GM12878 (cell line): Measurements from ENCODE around the gene CNR2.

Experiments used
- IKZF1 ChIP-seq: fragments of 450-650 bp; conservative IDR thresholded peaks from 2 replicates; pipeline ENCODE4 v1.6.1; 2017; ENCODE audit warnings: antibody characterized with exemption, mild to moderate bottlenecking
- NR2F1 ChIP-seq: fragments of 450-650 bp; conservative IDR thresholded peaks from 2 replicates; pipeline ENCODE4 v1.6.1; 2017; ENCODE audit warnings: mild to moderate bottlenecking
- YY1 ChIP-seq: IDR thresholded peaks from 2 replicates; pipeline ENCODE4 v1.6.1; 2011; ENCODE audit warnings: low read depth, mild to moderate bottlenecking, low read length
- ZNF24 ChIP-seq: fragments of 450-650 bp; IDR thresholded peaks from 2 replicates; pipeline ENCODE4 v1.6.1; 2017; ENCODE audit warnings: antibody characterized with exemption, mild to moderate bottlenecking
- TF ChIP-seq, protein P1 (sequence below): IDR thresholded peaks from 2 replicates; pipeline ENCODE4 v1.6.1; 2011; ENCODE audit warnings: low read depth, mild to moderate bottlenecking, low read length, moderate library complexity, borderline replicate concordance; ENCODE audit errors: extremely low read depth
- TF ChIP-seq, protein P2 (sequence below): IDR thresholded peaks from 2 replicates; pipeline ENCODE4 v1.6.1; 2011; ENCODE audit warnings: mild to moderate bottlenecking, low read depth, low read length, moderate library complexity; ENCODE audit not compliant: insufficient replicate concordance
- TF ChIP-seq, protein P3 (sequence below), 3 experiments: IDR thresholded peaks in 2 of 3; conservative IDR thresholded peaks in 1 of 3; 2 replicates each; pipeline ENCODE4 v1.5.1; 2011; ENCODE audit warnings: low read depth in 3 of 3, low read length in 3 of 3, mild to moderate bottlenecking in 3 of 3, control low read depth in 2 of 3, moderate library complexity in 2 of 3, inconsistent platforms in 1 of 3, mixed read lengths in 1 of 3; ENCODE audit not compliant: control insufficient read depth in 2 of 3, insufficient read depth in 1 of 3; ENCODE audit errors: extremely low read depth in 1 of 3
- TF ChIP-seq, protein P4 (sequence below): IDR thresholded peaks from 2 replicates; pipeline ENCODE4 v1.6.1; 2012; ENCODE audit warnings: low read depth, low read length, improper control_type of control experiment
- TF ChIP-seq, protein P5 (sequence below): fragments of 450-650 bp; IDR thresholded peaks from 2 replicates; pipeline ENCODE4 v1.6.1; 2016; ENCODE audit warnings: mild to moderate bottlenecking, moderate library complexity, borderline replicate concordance

DNA sequence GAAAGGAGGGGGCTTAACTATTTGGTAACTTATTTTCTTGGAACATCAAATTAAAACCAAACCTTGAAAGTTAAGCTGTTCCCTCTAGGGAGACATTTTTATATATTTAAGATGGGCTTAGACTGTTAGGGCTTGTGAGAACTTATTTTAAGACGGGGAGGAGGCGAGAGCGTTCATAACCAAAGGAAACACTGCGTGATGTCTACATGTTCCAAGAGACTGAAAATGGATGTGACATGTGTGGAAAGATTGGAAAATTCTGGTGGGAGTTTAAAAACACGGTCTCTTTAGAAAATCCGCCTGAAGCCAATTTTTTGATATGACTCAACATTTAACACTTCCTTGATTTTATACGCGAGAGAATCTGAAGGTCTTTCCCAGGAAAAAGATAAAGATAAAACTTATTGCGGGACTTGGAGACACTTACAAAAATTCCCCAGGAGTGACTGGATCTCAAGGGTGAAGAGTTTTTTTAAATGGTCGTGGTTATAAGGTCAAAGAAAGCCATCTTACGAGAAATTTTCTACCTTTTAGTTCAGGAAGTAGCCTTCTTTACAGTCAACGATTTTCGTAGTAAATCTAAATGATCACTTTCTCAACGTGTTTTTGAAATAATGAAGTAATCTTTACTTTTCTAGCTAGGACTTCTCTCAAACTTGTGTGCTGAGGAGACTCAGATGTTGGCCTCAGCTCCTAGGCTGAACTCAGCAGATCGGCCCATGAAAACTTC lies 47.3 kb upstream of the CNR2 start:
- TF ChIP-seq YY1 (no peak), NR2F1 (no peak), IKZF1 (0 out of 2 replicates have a peak, but pooled peaks have one; percentile 7), ZNF24 (no peak)
- TF ChIP-seq, protein P1, sequence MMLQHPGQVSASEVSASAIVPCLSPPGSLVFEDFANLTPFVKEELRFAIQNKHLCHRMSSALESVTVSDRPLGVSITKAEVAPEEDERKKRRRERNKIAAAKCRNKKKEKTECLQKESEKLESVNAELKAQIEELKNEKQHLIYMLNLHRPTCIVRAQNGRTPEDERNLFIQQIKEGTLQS: no peak
- TF ChIP-seq, protein P2, sequence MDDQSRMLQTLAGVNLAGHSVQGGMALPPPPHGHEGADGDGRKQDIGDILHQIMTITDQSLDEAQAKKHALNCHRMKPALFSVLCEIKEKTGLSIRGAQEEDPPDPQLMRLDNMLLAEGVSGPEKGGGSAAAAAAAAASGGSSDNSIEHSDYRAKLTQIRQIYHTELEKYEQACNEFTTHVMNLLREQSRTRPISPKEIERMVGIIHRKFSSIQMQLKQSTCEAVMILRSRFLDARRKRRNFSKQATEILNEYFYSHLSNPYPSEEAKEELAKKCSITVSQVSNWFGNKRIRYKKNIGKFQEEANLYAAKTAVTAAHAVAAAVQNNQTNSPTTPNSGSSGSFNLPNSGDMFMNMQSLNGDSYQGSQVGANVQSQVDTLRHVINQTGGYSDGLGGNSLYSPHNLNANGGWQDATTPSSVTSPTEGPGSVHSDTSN: no peak
- TF ChIP-seq, protein P3, sequence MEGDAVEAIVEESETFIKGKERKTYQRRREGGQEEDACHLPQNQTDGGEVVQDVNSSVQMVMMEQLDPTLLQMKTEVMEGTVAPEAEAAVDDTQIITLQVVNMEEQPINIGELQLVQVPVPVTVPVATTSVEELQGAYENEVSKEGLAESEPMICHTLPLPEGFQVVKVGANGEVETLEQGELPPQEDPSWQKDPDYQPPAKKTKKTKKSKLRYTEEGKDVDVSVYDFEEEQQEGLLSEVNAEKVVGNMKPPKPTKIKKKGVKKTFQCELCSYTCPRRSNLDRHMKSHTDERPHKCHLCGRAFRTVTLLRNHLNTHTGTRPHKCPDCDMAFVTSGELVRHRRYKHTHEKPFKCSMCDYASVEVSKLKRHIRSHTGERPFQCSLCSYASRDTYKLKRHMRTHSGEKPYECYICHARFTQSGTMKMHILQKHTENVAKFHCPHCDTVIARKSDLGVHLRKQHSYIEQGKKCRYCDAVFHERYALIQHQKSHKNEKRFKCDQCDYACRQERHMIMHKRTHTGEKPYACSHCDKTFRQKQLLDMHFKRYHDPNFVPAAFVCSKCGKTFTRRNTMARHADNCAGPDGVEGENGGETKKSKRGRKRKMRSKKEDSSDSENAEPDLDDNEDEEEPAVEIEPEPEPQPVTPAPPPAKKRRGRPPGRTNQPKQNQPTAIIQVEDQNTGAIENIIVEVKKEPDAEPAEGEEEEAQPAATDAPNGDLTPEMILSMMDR (IDR thresholded peaks at IDR 0.05 in 2 of 3, conservative IDR thresholded peaks at IDR 0.05 in 1 of 3; ENCODE audit: control insufficient read depth in 2 of 3, extremely low read depth in 1 of 3, insufficient read depth in 1 of 3, low read depth in 3 of 3, low read length in 3 of 3): no peak
- TF ChIP-seq, protein P4, sequence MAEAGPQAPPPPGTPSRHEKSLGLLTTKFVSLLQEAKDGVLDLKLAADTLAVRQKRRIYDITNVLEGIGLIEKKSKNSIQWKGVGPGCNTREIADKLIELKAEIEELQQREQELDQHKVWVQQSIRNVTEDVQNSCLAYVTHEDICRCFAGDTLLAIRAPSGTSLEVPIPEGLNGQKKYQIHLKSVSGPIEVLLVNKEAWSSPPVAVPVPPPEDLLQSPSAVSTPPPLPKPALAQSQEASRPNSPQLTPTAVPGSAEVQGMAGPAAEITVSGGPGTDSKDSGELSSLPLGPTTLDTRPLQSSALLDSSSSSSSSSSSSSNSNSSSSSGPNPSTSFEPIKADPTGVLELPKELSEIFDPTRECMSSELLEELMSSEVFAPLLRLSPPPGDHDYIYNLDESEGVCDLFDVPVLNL: no peak
- TF ChIP-seq, protein P5, sequence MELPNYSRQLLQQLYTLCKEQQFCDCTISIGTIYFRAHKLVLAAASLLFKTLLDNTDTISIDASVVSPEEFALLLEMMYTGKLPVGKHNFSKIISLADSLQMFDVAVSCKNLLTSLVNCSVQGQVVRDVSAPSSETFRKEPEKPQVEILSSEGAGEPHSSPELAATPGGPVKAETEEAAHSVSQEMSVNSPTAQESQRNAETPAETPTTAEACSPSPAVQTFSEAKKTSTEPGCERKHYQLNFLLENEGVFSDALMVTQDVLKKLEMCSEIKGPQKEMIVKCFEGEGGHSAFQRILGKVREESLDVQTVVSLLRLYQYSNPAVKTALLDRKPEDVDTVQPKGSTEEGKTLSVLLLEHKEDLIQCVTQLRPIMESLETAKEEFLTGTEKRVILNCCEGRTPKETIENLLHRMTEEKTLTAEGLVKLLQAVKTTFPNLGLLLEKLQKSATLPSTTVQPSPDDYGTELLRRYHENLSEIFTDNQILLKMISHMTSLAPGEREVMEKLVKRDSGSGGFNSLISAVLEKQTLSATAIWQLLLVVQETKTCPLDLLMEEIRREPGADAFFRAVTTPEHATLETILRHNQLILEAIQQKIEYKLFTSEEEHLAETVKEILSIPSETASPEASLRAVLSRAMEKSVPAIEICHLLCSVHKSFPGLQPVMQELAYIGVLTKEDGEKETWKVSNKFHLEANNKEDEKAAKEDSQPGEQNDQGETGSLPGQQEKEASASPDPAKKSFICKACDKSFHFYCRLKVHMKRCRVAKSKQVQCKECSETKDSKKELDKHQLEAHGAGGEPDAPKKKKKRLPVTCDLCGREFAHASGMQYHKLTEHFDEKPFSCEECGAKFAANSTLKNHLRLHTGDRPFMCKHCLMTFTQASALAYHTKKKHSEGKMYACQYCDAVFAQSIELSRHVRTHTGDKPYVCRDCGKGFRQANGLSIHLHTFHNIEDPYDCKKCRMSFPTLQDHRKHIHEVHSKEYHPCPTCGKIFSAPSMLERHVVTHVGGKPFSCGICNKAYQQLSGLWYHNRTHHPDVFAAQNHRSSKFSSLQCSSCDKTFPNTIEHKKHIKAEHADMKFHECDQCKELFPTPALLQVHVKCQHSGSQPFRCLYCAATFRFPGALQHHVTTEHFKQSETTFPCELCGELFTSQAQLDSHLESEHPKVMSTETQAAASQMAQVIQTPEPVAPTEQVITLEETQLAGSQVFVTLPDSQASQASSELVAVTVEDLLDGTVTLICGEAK: 0 out of 2 replicates have a peak, but pooled peaks have one; percentile 18
